Measurements from ENCODE around the gene OPCML. TPM values are rescaled to one million over a fixed set of nuclear protein-coding genes. Genes with fewer than 3 reads are reported as not detected.

Gene OPCML
- total RNA-seq, 1 experiment from 2014 or later, result not detected

- no peaks in the 10 kb centered on the region for H4K20me1 ChIP-seq (ENCODE audit: insufficient read depth)
- BruUV-seq (replicated peaks), result no TSS peak
- CTCF ChIA-PET, result no interaction called here
- H3F3A ChIP-seq (ENCODE audit: insufficient read depth, low read depth), result no peaks in the 10 kb centered on the region
- H3K9me2 ChIP-seq (ENCODE audit: insufficient read depth), result no peaks in the 10 kb centered on the region
- no peak for DNase-seq
- peaks cover 11% of the 10 kb centered on the region for H3K27me3 ChIP-seq (ENCODE audit: insufficient read depth, low read depth)
- no peak overlapping the region for H3K27ac ChIP-seq
- TF ChIP-seq CTCF (conservative IDR thresholded peaks at IDR 0.05) (no peak), EZH2 (IDR thresholded peaks at IDR 0.05; ENCODE audit: low read depth) (no peak)
- no peaks in the 10 kb centered on the region for H3K9me3 ChIP-seq (ENCODE audit: insufficient read depth, low read depth)
- H3K79me2 ChIP-seq (ENCODE audit: low read depth), result no peaks in the 10 kb centered on the region
- POLR2A ChIA-PET (ENCODE audit: unreplicated experiment), result no interaction called here
- H3K36me3 ChIP-seq (ENCODE audit: low read depth), result no peaks in the 10 kb centered on the region
- no peak overlapping the region for H2AFZ ChIP-seq
- H3K4me2 ChIP-seq, result no peak overlapping the region
- H3K4me1 ChIP-seq (replicated peaks; ENCODE audit: insufficient read depth), result no peaks in the 10 kb centered on the region
- intact Hi-C loops (cut with micrococcal nuclease; ENCODE audit: unreplicated experiment), result no loop called here
- no peak overlapping the region for H3K4me3 ChIP-seq
These were observed 479.8 kb downstream of the OPCML start for GRCh38 chr11:133052537-133052936.

- Histone ChIP-seq H3F3A (ENCODE audit: insufficient read depth, low read depth) (no peaks in the 10 kb centered on the region), H3K4me1 (replicated peaks; ENCODE audit: insufficient read depth) (no peaks in the 10 kb centered on the region), H3K36me3 (ENCODE audit: low read depth) (no peaks in the 10 kb centered on the region), H3K4me3 (no peak overlapping the region), H2AFZ (no peak overlapping the region), H3K4me2 (no peak overlapping the region), H3K27me3 (ENCODE audit: insufficient read depth, low read depth) (peaks cover 41% of the 10 kb centered on the region), H3K9me3 (ENCODE audit: insufficient read depth, low read depth) (no peaks in the 10 kb centered on the region), H3K27ac (no peak overlapping the region), H3K9me2 (ENCODE audit: insufficient read depth) (no peaks in the 10 kb centered on the region), H3K79me2 (ENCODE audit: low read depth) (no peaks in the 10 kb centered on the region), H4K20me1 (ENCODE audit: insufficient read depth) (no peaks in the 10 kb centered on the region)
- ChIA-PET POLR2A (ENCODE audit: unreplicated experiment) (no interaction called here), CTCF (no interaction called here)
- TF ChIP-seq EZH2 (IDR thresholded peaks at IDR 0.05; ENCODE audit: low read depth) (no peak), CTCF (conservative IDR thresholded peaks at IDR 0.05) (no peak)
- BruUV-seq (replicated peaks), result no TSS peak
- intact Hi-C loops (cut with micrococcal nuclease; ENCODE audit: unreplicated experiment), result no loop called here
- no peak for DNase-seq
These were observed 482.9 kb downstream of the OPCML start for GRCh38 chr11:133049244-133050019.

GRCh38 chr11:133048270-133048669 lies 484.0 kb downstream of the OPCML start:
- Histone ChIP-seq H3F3A (ENCODE audit: insufficient read depth, low read depth) (no peaks in the 10 kb centered on the region), H3K27me3 (ENCODE audit: insufficient read depth, low read depth) (peaks cover 52% of the 10 kb centered on the region), H3K4me2 (no peak overlapping the region), H3K4me3 (no peak overlapping the region), H4K20me1 (ENCODE audit: insufficient read depth) (no peaks in the 10 kb centered on the region), H3K79me2 (ENCODE audit: low read depth) (no peaks in the 10 kb centered on the region), H3K9me3 (ENCODE audit: insufficient read depth, low read depth) (no peaks in the 10 kb centered on the region), H2AFZ (no peak overlapping the region), H3K9me2 (ENCODE audit: insufficient read depth) (no peaks in the 10 kb centered on the region), H3K27ac (no peak overlapping the region), H3K36me3 (ENCODE audit: low read depth) (no peaks in the 10 kb centered on the region), H3K4me1 (replicated peaks; ENCODE audit: insufficient read depth) (no peaks in the 10 kb centered on the region)
- intact Hi-C loops (cut with micrococcal nuclease; ENCODE audit: unreplicated experiment), result no loop called here
- TF ChIP-seq EZH2 (IDR thresholded peaks at IDR 0.05; ENCODE audit: low read depth) (no peak), CTCF (conservative IDR thresholded peaks at IDR 0.05) (no peak)
- ChIA-PET POLR2A (ENCODE audit: unreplicated experiment) (no interaction called here), CTCF (no interaction called here)
- no peak for DNase-seq
- no TSS peak for BruUV-seq (replicated peaks)

Measured in PC-9 (cell line).